K562 (cell line): ENCODE measurements around the gene SERGEF.

ENCODE experiments used
- EP300 ChIP-seq: IDR thresholded peaks from 2 replicates; pipeline ENCODE4 v1.6.1; 2012; ENCODE audit warnings: low read length, improper control_type of control experiment
- POLR2A ChIP-seq: fragments of 450-650 bp; conservative IDR thresholded peaks from 2 replicates; pipeline ENCODE4 v1.6.1; 2016
- SIX5 ChIP-seq, 2 experiments: IDR thresholded peaks; 2 replicates each; pipeline ENCODE4 v1.6.1; 2011; ENCODE audit warnings: low read length in 2 of 2, borderline replicate concordance in 1 of 2, low read depth in 1 of 2, mild to moderate bottlenecking in 1 of 2, moderate library complexity in 1 of 2; ENCODE audit not compliant: insufficient read depth in 1 of 2
- TAF1 ChIP-seq: IDR thresholded peaks from 2 replicates; pipeline ENCODE4 v1.6.1; 2011; ENCODE audit warnings: mild to moderate bottlenecking, low read length, moderate library complexity; ENCODE audit not compliant: insufficient read depth, control insufficient read depth, severe bottlenecking; ENCODE audit errors: extremely low read depth
- ZNF133 ChIP-seq: fragments of 250-450 bp; sonication (Bioruptor Pico); IDR thresholded peaks from 2 replicates; pipeline ENCODE4 v1.4.0; 2020; ENCODE audit warnings: mild to moderate bottlenecking
- ZNF324 ChIP-seq: fragments of 250-450 bp; sonication (Bioruptor Pico); IDR thresholded peaks from 2 replicates; pipeline ENCODE4 v1.4.0; 2020; ENCODE audit warnings: mild to moderate bottlenecking
- TF ChIP-seq, protein P1 (sequence below): sonication (generic); formaldehyde crosslinking; IDR thresholded peaks from 2 replicates; pipeline ENCODE4 v1.9.0; 2022; ENCODE audit warnings: mild to moderate bottlenecking, missing genetic modification reagents
- TF ChIP-seq, protein P2 (sequence below): fragments of 250-450 bp; sonication (Bioruptor Pico); IDR thresholded peaks from 2 replicates; pipeline ENCODE4 v1.5.0; 2020; ENCODE audit warnings: mild to moderate bottlenecking, borderline replicate concordance

DNA sequence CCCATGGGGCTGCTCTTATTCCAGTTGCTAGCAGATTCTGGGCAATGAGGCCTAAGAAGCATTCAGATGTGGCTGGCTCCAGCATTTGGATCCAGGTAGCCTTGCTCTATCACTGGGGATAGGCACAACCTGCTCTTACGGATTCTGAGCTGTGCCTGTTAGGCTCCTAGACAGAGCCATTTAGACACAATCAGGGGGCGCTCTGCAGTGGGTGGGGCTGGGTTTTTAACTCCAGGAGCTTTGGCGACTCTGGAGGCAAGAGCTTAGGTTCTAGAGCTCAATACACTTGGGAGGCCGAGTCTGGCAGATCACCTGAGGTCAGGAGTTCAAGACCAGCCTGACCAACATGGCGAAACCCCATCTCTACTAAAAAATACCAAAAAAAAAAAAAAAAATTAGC is 246.3 kb downstream of the SERGEF start:
- TF ChIP-seq ZNF324 (CRISPR knock-in tag) (no peak), EP300 (no peak), ZNF133 (CRISPR knock-in tag) (no peak), TAF1 (no peak), POLR2A (no peak), SIX5 (IDR thresholded peaks at IDR 0.05; ENCODE audit: borderline replicate concordance in 1 of 2, insufficient read depth in 1 of 2, low read depth in 1 of 2, low read length in 2 of 2) (no peak)
- TF ChIP-seq, protein P1, sequence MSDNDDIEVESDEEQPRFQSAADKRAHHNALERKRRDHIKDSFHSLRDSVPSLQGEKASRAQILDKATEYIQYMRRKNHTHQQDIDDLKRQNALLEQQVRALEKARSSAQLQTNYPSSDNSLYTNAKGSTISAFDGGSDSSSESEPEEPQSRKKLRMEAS (CRISPR knock-in tag) = no peak
- TF ChIP-seq, protein P2, sequence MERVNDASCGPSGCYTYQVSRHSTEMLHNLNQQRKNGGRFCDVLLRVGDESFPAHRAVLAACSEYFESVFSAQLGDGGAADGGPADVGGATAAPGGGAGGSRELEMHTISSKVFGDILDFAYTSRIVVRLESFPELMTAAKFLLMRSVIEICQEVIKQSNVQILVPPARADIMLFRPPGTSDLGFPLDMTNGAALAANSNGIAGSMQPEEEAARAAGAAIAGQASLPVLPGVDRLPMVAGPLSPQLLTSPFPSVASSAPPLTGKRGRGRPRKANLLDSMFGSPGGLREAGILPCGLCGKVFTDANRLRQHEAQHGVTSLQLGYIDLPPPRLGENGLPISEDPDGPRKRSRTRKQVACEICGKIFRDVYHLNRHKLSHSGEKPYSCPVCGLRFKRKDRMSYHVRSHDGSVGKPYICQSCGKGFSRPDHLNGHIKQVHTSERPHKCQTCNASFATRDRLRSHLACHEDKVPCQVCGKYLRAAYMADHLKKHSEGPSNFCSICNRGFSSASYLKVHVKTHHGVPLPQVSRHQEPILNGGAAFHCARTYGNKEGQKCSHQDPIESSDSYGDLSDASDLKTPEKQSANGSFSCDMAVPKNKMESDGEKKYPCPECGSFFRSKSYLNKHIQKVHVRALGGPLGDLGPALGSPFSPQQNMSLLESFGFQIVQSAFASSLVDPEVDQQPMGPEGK (CRISPR knock-in tag) = no peak
